ENCODE results near the gene EXOSC10. TPM values are rescaled to one million over a fixed set of nuclear protein-coding genes. Genes with fewer than 3 reads are reported as not detected.

Gene EXOSC10
- total and polyA plus RNA-seq, 2 of the 13 experiments (the other 11 are each of a cell fraction or from before 2014, with no cell fraction given): 48.4 to 67.6 TPM

DNA sequence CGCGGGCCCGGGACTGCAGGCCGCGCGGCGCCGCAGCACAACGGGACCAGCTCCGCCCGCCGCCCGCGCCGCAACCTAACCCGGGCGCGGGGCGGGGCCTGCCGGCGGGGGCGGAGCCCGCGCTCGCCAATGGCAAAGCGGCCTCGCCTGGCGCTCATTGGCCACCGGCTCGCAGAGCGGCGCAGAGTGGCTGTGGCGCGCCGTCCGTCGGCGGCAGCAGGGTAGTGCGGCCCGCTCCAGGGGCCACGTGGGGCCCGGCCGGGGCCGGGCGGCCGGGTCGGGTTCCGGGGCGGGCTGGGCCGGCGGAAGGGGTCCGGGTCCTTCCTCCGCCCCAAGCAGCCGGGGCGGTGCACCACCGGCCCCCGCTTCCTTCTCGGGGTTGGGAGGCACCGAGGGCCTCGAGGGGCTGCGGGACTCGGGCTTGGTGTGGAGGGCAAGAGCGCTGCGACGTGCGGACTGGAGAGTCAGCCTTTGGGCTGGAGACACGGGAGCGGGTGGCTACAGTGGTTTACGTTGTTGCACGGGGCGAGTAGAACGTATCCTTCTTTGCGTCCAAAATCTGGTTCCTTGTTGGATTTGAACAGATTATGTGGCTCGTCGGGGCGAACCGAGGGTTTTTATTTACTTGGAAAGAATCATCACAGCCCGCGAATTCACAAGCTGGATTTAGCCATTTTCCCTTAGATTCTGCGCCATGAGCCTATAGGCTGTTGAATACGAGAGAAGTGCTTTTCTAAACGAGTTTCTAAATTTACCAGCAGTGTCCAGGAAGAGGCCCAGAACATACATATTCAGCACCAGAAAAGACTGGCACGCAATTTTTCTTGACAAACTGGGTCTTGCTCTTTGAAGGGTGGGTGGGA is 39.5 kb downstream of the EXOSC10 start, which contains the start of gene SRM (continued):
- TF ChIP-seq, protein P1, sequence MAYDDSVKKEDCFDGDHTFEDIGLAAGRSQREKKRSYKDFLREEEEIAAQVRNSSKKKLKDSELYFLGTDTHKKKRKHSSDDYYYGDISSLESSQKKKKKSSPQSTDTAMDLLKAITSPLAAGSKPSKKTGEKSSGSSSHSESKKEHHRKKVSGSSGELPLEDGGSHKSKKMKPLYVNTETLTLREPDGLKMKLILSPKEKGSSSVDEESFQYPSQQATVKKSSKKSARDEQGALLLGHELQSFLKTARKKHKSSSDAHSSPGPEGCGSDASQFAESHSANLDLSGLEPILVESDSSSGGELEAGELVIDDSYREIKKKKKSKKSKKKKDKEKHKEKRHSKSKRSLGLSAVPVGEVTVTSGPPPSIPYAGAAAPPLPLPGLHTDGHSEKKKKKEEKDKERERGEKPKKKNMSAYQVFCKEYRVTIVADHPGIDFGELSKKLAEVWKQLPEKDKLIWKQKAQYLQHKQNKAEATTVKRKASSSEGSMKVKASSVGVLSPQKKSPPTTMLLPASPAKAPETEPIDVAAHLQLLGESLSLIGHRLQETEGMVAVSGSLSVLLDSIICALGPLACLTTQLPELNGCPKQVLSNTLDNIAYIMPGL (CRISPR knock-in tag; IDR thresholded peaks at IDR 0.05; ENCODE audit: borderline replicate concordance in 1 of 2, low read depth in 1 of 2): no peak
- TF ChIP-seq, protein P2, sequence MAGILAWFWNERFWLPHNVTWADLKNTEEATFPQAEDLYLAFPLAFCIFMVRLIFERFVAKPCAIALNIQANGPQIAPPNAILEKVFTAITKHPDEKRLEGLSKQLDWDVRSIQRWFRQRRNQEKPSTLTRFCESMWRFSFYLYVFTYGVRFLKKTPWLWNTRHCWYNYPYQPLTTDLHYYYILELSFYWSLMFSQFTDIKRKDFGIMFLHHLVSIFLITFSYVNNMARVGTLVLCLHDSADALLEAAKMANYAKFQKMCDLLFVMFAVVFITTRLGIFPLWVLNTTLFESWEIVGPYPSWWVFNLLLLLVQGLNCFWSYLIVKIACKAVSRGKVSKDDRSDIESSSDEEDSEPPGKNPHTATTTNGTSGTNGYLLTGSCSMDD (CRISPR knock-in tag; IDR thresholded peaks at IDR 0.05): no peak
- TF ChIP-seq TRIM24 (CRISPR knock-in tag; IDR thresholded peaks at IDR 0.05) (no peak), ZSCAN29 (CRISPR knock-in tag; conservative IDR thresholded peaks at IDR 0.05) (no peak), AHR (CRISPR knock-in tag; IDR thresholded peaks at IDR 0.05) (no peak; the same call in 1 of the 2 replicates), TSC22D2 (CRISPR knock-in tag; IDR thresholded peaks at IDR 0.05; ENCODE audit: borderline replicate concordance) (no peak), KLF9 (CRISPR knock-in tag; IDR thresholded peaks at IDR 0.05; ENCODE audit: low read depth) (no peak), FOXK2 (IDR thresholded peaks at IDR 0.05) (no peak), TBX3 (IDR thresholded peaks at IDR 0.05; ENCODE audit: borderline replicate concordance) (no peak), ZNF773 (CRISPR knock-in tag; IDR thresholded peaks at IDR 0.05; ENCODE audit: borderline replicate concordance) (no peak), NR2C2 (CRISPR knock-in tag; IDR thresholded peaks at IDR 0.05; ENCODE audit: borderline replicate concordance) (no peak), ZEB1 (IDR thresholded peaks at IDR 0.05; ENCODE audit: insufficient replicate concordance, low read depth) (no peak), SP140L (CRISPR knock-in tag; IDR thresholded peaks at IDR 0.05; ENCODE audit: borderline replicate concordance) (no peak), ZNF614 (CRISPR knock-in tag; IDR thresholded peaks at IDR 0.05; ENCODE audit: borderline replicate concordance) (no peak), ZNF354B (CRISPR knock-in tag; IDR thresholded peaks at IDR 0.05) (no peak), ZNF782 (CRISPR knock-in tag; IDR thresholded peaks at IDR 0.05; ENCODE audit: borderline replicate concordance) (no peak), SATB2 (CRISPR knock-in tag; IDR thresholded peaks at IDR 0.05) (no peak)
- TF ChIP-seq, protein P3, sequence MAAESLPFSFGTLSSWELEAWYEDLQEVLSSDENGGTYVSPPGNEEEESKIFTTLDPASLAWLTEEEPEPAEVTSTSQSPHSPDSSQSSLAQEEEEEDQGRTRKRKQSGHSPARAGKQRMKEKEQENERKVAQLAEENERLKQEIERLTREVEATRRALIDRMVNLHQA (CRISPR knock-in tag; IDR thresholded peaks at IDR 0.05): no peak
- TF ChIP-seq, protein P4, sequence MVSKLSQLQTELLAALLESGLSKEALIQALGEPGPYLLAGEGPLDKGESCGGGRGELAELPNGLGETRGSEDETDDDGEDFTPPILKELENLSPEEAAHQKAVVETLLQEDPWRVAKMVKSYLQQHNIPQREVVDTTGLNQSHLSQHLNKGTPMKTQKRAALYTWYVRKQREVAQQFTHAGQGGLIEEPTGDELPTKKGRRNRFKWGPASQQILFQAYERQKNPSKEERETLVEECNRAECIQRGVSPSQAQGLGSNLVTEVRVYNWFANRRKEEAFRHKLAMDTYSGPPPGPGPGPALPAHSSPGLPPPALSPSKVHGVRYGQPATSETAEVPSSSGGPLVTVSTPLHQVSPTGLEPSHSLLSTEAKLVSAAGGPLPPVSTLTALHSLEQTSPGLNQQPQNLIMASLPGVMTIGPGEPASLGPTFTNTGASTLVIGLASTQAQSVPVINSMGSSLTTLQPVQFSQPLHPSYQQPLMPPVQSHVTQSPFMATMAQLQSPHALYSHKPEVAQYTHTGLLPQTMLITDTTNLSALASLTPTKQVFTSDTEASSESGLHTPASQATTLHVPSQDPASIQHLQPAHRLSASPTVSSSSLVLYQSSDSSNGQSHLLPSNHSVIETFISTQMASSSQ (IDR thresholded peaks at IDR 0.05; ENCODE audit: low read depth): no peak
- TF ChIP-seq, protein P4 (CRISPR knock-in tag; IDR thresholded peaks at IDR 0.05; ENCODE audit: borderline replicate concordance): no peak
- TF ChIP-seq, protein P5, sequence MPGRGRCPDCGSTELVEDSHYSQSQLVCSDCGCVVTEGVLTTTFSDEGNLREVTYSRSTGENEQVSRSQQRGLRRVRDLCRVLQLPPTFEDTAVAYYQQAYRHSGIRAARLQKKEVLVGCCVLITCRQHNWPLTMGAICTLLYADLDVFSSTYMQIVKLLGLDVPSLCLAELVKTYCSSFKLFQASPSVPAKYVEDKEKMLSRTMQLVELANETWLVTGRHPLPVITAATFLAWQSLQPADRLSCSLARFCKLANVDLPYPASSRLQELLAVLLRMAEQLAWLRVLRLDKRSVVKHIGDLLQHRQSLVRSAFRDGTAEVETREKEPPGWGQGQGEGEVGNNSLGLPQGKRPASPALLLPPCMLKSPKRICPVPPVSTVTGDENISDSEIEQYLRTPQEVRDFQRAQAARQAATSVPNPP (CRISPR knock-in tag; IDR thresholded peaks at IDR 0.05): no peak

All from HepG2 (cell line).